ENCODE measurements around the gene SMIM14. TPM values are rescaled to one million over a fixed set of nuclear protein-coding genes. Genes with fewer than 3 reads are reported as not detected.

Gene SMIM14
- total and polyA plus RNA-seq, 2 of the 8 experiments (the other 6 are each of a cell fraction or from before 2014, with no cell fraction given), result 29.1 to 31.0 TPM

DNA sequence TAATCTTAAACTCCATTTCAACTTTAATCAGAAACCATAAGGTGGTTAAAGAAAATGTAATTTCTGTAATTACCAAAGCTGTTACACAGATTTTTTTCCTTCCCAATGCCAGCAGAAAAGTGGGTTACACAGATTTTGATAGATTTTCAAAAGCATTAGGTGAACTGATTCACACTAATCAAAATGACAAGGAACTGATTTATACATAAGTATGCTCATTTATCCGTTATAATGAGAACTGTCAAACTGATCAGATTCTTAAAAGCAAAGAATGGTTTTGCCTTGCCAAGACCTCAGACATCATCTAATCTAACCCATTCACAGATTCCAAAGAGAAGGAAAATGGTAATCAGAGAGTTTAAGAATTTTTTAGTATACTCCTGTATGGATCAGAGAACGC, 116.6 kb downstream of the SMIM14 start:
- Histone ChIP-seq H4K5ac (ENCODE audit: insufficient read length, low read depth, low read length) (no peak overlapping the region), H3K27me3 (replicated peaks in 1 of 4; ENCODE audit: control insufficient read depth in 3 of 4, extremely low read depth in 1 of 4, insufficient read depth in 3 of 4, low read length in 3 of 4) (no peaks in the 10 kb centered on the region), H3K27ac (ENCODE audit: low read depth, low read length) (no peak overlapping the region), H3K4me3 (ENCODE audit: extremely low read depth in 1 of 4, insufficient read depth in 2 of 4, low read depth in 3 of 4, low read length in 4 of 4) (no peak overlapping the region), H2AK5ac (ENCODE audit: low read depth, low read length) (no peak overlapping the region), H2BK120ac (replicated peaks; ENCODE audit: low read depth, low read length) (no peak overlapping the region), H3K56ac (replicated peaks; ENCODE audit: insufficient read length, low read depth, low read length) (no peak overlapping the region), H3K14ac (ENCODE audit: insufficient read length) (no peak overlapping the region), H3K9me3 (ENCODE audit: insufficient read depth in 2 of 2, low read depth in 1 of 2, low read length in 1 of 2) (no peaks in the 10 kb centered on the region), H3K18ac (ENCODE audit: extremely low read depth, low read length) (no peak overlapping the region), H2BK12ac (ENCODE audit: low read depth, low read length) (no peak overlapping the region), H3K4ac (replicated peaks; ENCODE audit: insufficient read length, low read depth, low read length) (no peak overlapping the region), H3K23me2 (ENCODE audit: low read depth, low read length) (0 out of 2 replicates have a peak, but pooled peaks cover 2% of the 10 kb centered on the region), H4K91ac (replicated peaks; ENCODE audit: insufficient read length, low read length) (no peak overlapping the region), H3K4me2 (ENCODE audit: insufficient read depth in 1 of 2, low read depth in 2 of 2, low read length in 2 of 2) (no peak overlapping the region), H3K23ac (ENCODE audit: insufficient read length) (no peak overlapping the region), H2BK5ac (ENCODE audit: low read depth, low read length) (no peak overlapping the region), H3K79me2 (ENCODE audit: control insufficient read depth in 1 of 2, insufficient read depth in 2 of 2, low read length in 2 of 2) (peaks cover 10 to 54% of the 10 kb centered on the region in 2 experiments; a peak in 3 of 4 replicates), H3K79me1 (ENCODE audit: low read depth, low read length) (no peaks in the 10 kb centered on the region), H4K8ac (ENCODE audit: extremely low read depth, insufficient read depth, low read length) (no peak overlapping the region), H3K9ac (replicated peaks in 1 of 4; ENCODE audit: extremely low read depth in 1 of 4, low read depth in 3 of 4, low read length in 3 of 4) (no peak overlapping the region), H4K20me1 (replicated peaks in 1 of 2; ENCODE audit: control insufficient read depth in 1 of 2, insufficient read depth in 2 of 2, low read length in 2 of 2) (peaks cover 0 to 2% of the 10 kb centered on the region in 2 experiments), H2BK15ac (ENCODE audit: low read length) (no peak overlapping the region), H3K4me1 (replicated peaks in 1 of 4; ENCODE audit: control insufficient read depth in 3 of 4, insufficient read depth in 4 of 4, low read length in 3 of 4) (peaks cover 0 to 4% (median 1%) of the 10 kb centered on the region in 4 experiments; a peak in 3 of 7 replicates), H2BK20ac (ENCODE audit: low read length) (no peak overlapping the region), H2AFZ (ENCODE audit: low read length) (no peak overlapping the region), H3K36me3 (ENCODE audit: control insufficient read depth in 2 of 4, insufficient read depth in 4 of 4, low read length in 3 of 4) (peaks cover 0 to 33% (median 16%) of the 10 kb centered on the region in 4 experiments; a peak in 3 of 8 replicates)
- POLR2A ChIA-PET (ENCODE audit: partially characterized antibody), result interaction anchor here (0.8 to 1.3 kb wide), 2 partner anchors 17 to 20 kb away, joined by 3 read pairs; no protein-coding TSS in a partner anchor
- WGBS, 2 experiments (ENCODE audit: extremely low coverage in 1 of 2, insufficient coverage in 1 of 2, insufficient read length in 1 of 2, insufficient replicate concordance in 2 of 2, low coverage in 1 of 2, low lambda C conversion rate in 2 of 2, missing lambda C conversion rate in 1 of 2), result 93% methylated on average over 2 of the region's 2 CpGs; no CpG with 5 or more reads in 1 of the 2 experiments
- DNase-seq (ENCODE audit: low read depth in 1 of 2, low spot score in 2 of 2) (no peak), FAIRE-seq (no peak)
- CTCF ChIA-PET (ENCODE audit: partially characterized antibody), result interaction anchor here (2.0 kb wide), 1 partner anchor 10 kb away, joined by 4 read pairs; no protein-coding TSS in a partner anchor
- no peak for TF ChIP-seq SIN3A (conservative IDR thresholded peaks at IDR 0.05 in 1 of 2, IDR thresholded peaks at IDR 0.05 in 1 of 2; ENCODE audit: low read depth in 1 of 2, low read length in 2 of 2)
- no peak for TF ChIP-seq CHD1 (IDR thresholded peaks at IDR 0.05; ENCODE audit: low read depth, low read length)
- TF ChIP-seq SP4 (IDR thresholded peaks at IDR 0.05; ENCODE audit: low read length), result no peak
- no peak for TF ChIP-seq RBBP5 (IDR thresholded peaks at IDR 0.05; ENCODE audit: borderline replicate concordance, low read depth, low read length)
- TF ChIP-seq TAF1 (IDR thresholded peaks at IDR 0.05; ENCODE audit: low read depth, low read length), result no peak
- TF ChIP-seq, protein P1, sequence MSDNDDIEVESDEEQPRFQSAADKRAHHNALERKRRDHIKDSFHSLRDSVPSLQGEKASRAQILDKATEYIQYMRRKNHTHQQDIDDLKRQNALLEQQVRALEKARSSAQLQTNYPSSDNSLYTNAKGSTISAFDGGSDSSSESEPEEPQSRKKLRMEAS (IDR thresholded peaks at IDR 0.05), result no peak
- no peak for TF ChIP-seq SAP30 (IDR thresholded peaks at IDR 0.05; ENCODE audit: insufficient read depth, insufficient replicate concordance, low read length)
- TF ChIP-seq KDM1A (IDR thresholded peaks at IDR 0.05; ENCODE audit: borderline replicate concordance, low read length), result no peak
- TF ChIP-seq, protein P2, sequence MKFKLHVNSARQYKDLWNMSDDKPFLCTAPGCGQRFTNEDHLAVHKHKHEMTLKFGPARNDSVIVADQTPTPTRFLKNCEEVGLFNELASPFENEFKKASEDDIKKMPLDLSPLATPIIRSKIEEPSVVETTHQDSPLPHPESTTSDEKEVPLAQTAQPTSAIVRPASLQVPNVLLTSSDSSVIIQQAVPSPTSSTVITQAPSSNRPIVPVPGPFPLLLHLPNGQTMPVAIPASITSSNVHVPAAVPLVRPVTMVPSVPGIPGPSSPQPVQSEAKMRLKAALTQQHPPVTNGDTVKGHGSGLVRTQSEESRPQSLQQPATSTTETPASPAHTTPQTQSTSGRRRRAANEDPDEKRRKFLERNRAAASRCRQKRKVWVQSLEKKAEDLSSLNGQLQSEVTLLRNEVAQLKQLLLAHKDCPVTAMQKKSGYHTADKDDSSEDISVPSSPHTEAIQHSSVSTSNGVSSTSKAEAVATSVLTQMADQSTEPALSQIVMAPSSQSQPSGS (IDR thresholded peaks at IDR 0.05; ENCODE audit: low read length), result no peak
- TF ChIP-seq MAFK (IDR thresholded peaks at IDR 0.05; ENCODE audit: low read depth, low read length), result no peak
- no peak for TF ChIP-seq CBX5 (IDR thresholded peaks at IDR 0.05; ENCODE audit: low read depth, low read length)
